Osteoblast (primary cell): ENCODE measurements around the gene PIGW. TPM values are rescaled to one million over a fixed set of nuclear protein-coding genes. Genes with fewer than 3 reads are reported as not detected.

Experiments
- DNase-seq: peaks from one replicate; pipeline ENCODE4 v3.0.0; 2011; ENCODE audit warnings: low spot score, mixed read lengths; ENCODE audit not compliant: insufficient read length; ENCODE audit errors: missing footprints
- H2AFZ ChIP-seq: 2 replicates; pipeline ENCODE4 v1.6.0; 2011; ENCODE audit warnings: mild to moderate bottlenecking, low read length
- H3K27ac ChIP-seq: 2 replicates; pipeline ENCODE4 v1.5.1; 2011; ENCODE audit warnings: mild to moderate bottlenecking, low read depth, low read length, moderate library complexity
- H3K27me3 ChIP-seq: 2 replicates; pipeline ENCODE4 v1.6.0; 2012; ENCODE audit warnings: mild to moderate bottlenecking, control low read depth, inconsistent platforms, low read length, moderate library complexity; ENCODE audit not compliant: insufficient read depth
- H3K36me3 ChIP-seq: 2 replicates; pipeline ENCODE4 v1.5.1; 2011; ENCODE audit warnings: mild to moderate bottlenecking, low read length, control low read depth, moderate library complexity; ENCODE audit not compliant: insufficient read depth
- H3K4me1 ChIP-seq: 2 replicates; pipeline ENCODE4 v1.5.1; 2011; ENCODE audit warnings: mild to moderate bottlenecking, low read length, control low read depth, moderate library complexity; ENCODE audit not compliant: insufficient read depth
- H3K4me2 ChIP-seq: 2 replicates; pipeline ENCODE4 v1.6.0; 2011; ENCODE audit warnings: mild to moderate bottlenecking, low read length; ENCODE audit not compliant: insufficient read depth
- H3K4me3 ChIP-seq: fragments of 200-600 bp; sonication (generic); 3 replicates; pipeline ENCODE4 v1.5.1; 2012; ENCODE audit warnings: mild to moderate bottlenecking, low read length, inconsistent platforms; ENCODE audit not compliant: insufficient read depth
- H3K79me2 ChIP-seq: 2 replicates; pipeline ENCODE4 v1.6.0; 2012; ENCODE audit warnings: mild to moderate bottlenecking, low read length, control low read depth, inconsistent platforms; ENCODE audit not compliant: insufficient read depth
- H3K9me3 ChIP-seq: 2 replicates; pipeline ENCODE4 v1.5.1; 2011; ENCODE audit warnings: low read depth, low read length, control low read depth
- H4K20me1 ChIP-seq: 2 replicates; pipeline ENCODE4 v1.6.0; 2012; ENCODE audit warnings: mild to moderate bottlenecking, low read length, control low read depth; ENCODE audit not compliant: insufficient read depth
- CTCF ChIP-seq: IDR thresholded peaks from 2 replicates; pipeline ENCODE4 v1.5.1; 2011; ENCODE audit warnings: mild to moderate bottlenecking, low read depth, low read length, moderate library complexity; ENCODE audit errors: extremely low read depth
- total RNA-seq: library from RNA; depleted of rRNA; stranded (reverse); fragments of >200 nt; gene quantifications from 2 replicates; pipeline ENCODE4 v1.2.3, GENCODE V29; 2012

PIGW gene
- total RNA-seq, 1 donor, result 9.0 TPM

GRCh38 chr17:36509272-36509985, 25.4 kb upstream of the PIGW start:
- TF ChIP-seq CTCF, result no peak
- DNase-seq, result no peak
- Histone ChIP-seq H3K27ac (no peak overlapping the region), H4K20me1 (no peaks in the 10 kb centered on the region), H2AFZ (no peak overlapping the region), H3K27me3 (no peaks in the 10 kb centered on the region), H3K79me2 (no peaks in the 10 kb centered on the region), H3K4me1 (no peaks in the 10 kb centered on the region), H3K36me3 (peaks cover 35% of the 10 kb centered on the region), H3K4me3 (no peak overlapping the region), H3K4me2 (no peak overlapping the region), H3K9me3 (no peaks in the 10 kb centered on the region)

- Histone ChIP-seq H3K36me3 (peaks cover 28% of the 10 kb centered on the region), H3K4me3 (no peak overlapping the region), H3K9me3 (no peaks in the 10 kb centered on the region), H3K4me1 (no peaks in the 10 kb centered on the region), H3K4me2 (no peak overlapping the region), H3K27me3 (no peaks in the 10 kb centered on the region), H3K27ac (no peak overlapping the region), H4K20me1 (no peaks in the 10 kb centered on the region), H2AFZ (no peak overlapping the region), H3K79me2 (no peaks in the 10 kb centered on the region)
- TF ChIP-seq CTCF, result no peak
- no peak for DNase-seq
Measured at GRCh38 chr17:36510636-36511035, 24.2 kb upstream of the PIGW start.

GRCh38 chr17:36511216-36511615, 23.6 kb upstream of the PIGW start:
- H4K20me1 ChIP-seq, result no peaks in the 10 kb centered on the region
- no peaks in the 10 kb centered on the region for H3K4me1 ChIP-seq
- H3K4me2 ChIP-seq, result no peak overlapping the region
- no peaks in the 10 kb centered on the region for H3K79me2 ChIP-seq
- peaks cover 24% of the 10 kb centered on the region for H3K36me3 ChIP-seq
- H3K27ac ChIP-seq, result no peak overlapping the region
- H2AFZ ChIP-seq, result no peak overlapping the region
- DNase-seq, result no peak
- no peak overlapping the region for H3K4me3 ChIP-seq
- no peaks in the 10 kb centered on the region for H3K27me3 ChIP-seq
- no peaks in the 10 kb centered on the region for H3K9me3 ChIP-seq
- no peak for TF ChIP-seq CTCF

- DNase-seq, result no peak
- Histone ChIP-seq H4K20me1 (no peaks in the 10 kb centered on the region), H3K27ac (no peak overlapping the region), H3K9me3 (no peaks in the 10 kb centered on the region), H3K4me3 (no peak overlapping the region), H3K79me2 (no peaks in the 10 kb centered on the region), H3K4me1 (no peaks in the 10 kb centered on the region), H3K36me3 (peaks cover 12% of the 10 kb centered on the region), H3K4me2 (no peak overlapping the region), H2AFZ (no peak overlapping the region), H3K27me3 (no peaks in the 10 kb centered on the region)
- TF ChIP-seq CTCF, result no peak
Measured at GRCh38 chr17:36512641-36513040, 22.1 kb upstream of the PIGW start.
